Peyer's patch (tissue), 4 donors: ENCODE data around the gene TNFRSF14. TPM values are rescaled to one million over a fixed set of nuclear protein-coding genes. Genes with fewer than 3 reads are reported as not detected.

ENCODE experiments used
- DNase-seq, 3 donors: peaks; one replicate each; pipeline ENCODE4 v3.0.0-alpha.2; 2017 to 2019
- H3K27ac ChIP-seq, 4 donors: fragments of 200-600 bp; sonication (generic); one replicate each; pipeline ENCODE4 v1.5.1; 2016 to 2019
- H3K27me3 ChIP-seq, 2 donors: fragments of 200-600 bp; sonication (generic); one replicate each; pipeline ENCODE4 v1.5.1; 2019
- H3K36me3 ChIP-seq, 3 donors: fragments of 200-600 bp; sonication (generic); one replicate each; pipeline ENCODE4 v1.5.1; 2016 to 2019
- H3K4me1 ChIP-seq, 4 donors: fragments of 200-600 bp; sonication (generic); one replicate each; pipeline ENCODE4 v1.5.1; 2016 to 2019
- H3K4me3 ChIP-seq, 4 donors: fragments of 200-600 bp; sonication (generic); 1 replicate in 3 of 4; 2 replicates in 1 of 4; pipeline ENCODE4 v1.5.1; 2016 to 2019; ENCODE audit warnings: mild to moderate bottlenecking in 1 of 4
- H3K9me3 ChIP-seq, 4 donors: fragments of 200-600 bp; sonication (generic); one replicate each; pipeline ENCODE4 v1.5.1; 2016 to 2019; ENCODE audit warnings: mild to moderate bottlenecking in 1 of 4
- POLR2A ChIP-seq, 2 donors: fragments of 450-650 bp; IDR thresholded peaks; one replicate each; pipeline ENCODE4 v1.5.1; 2017; ENCODE audit warnings: antibody characterized with exemption in 2 of 2, mild to moderate bottlenecking in 2 of 2, moderate library complexity in 2 of 2
- total RNA-seq, 4 donors: library from RNA; depleted of rRNA; stranded (reverse); fragments of >200 nt; gene quantifications; one replicate each; pipeline ENCODE4 v1.1.0, GENCODE V29; 2016
- TF ChIP-seq, protein P1 (sequence below), 6 experiments: fragments of 450-650 bp in 4 of 6; fragments of 200-600 bp in 2 of 6; sonication (generic) in 1 of 6; IDR thresholded peaks; one replicate each; pipeline ENCODE4 v1.5.1; 2017 to 2019; ENCODE audit warnings: antibody characterized with exemption in 6 of 6, mild to moderate bottlenecking in 3 of 6, moderate library complexity in 1 of 6

The TNFRSF14 gene
- total RNA-seq, 4 donors from 2014 or later, result 231 to 532 (median 316) TPM

DNA sequence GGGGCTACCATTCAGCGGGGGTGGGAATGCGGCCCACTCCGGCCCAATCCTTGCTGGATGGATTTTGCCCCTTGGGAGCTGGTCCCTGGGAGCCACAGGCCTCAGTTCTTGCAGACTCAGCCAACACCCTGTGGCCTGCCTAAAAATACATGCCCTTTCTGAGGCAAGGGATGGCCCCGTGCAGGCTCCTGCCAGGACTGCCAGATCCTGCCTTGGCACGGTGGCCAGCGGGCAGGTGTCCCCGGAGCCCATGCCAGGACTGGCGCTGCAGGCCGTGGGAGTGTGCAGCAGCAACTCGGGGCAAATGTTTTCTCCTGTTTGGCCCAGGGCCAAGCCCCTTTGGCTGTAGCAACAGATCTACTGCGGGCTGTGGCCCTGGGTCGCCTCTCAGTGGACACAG lies 28.2 kb upstream of the TNFRSF14 start:
- Histone ChIP-seq H3K27ac (no peak overlapping the region), H3K36me3 (no peaks in the 10 kb centered on the region), H3K4me3 (no peak overlapping the region), H3K9me3 (no peaks in the 10 kb centered on the region), H3K4me1 (peaks cover 0 to 66% (median 37%) of the 10 kb centered on the region in 4 donors), H3K27me3 (peaks cover 0 to 17% of the 10 kb centered on the region in 2 donors)
- no peak for TF ChIP-seq POLR2A (IDR thresholded peaks at IDR 0.05)
- TF ChIP-seq, protein P1, sequence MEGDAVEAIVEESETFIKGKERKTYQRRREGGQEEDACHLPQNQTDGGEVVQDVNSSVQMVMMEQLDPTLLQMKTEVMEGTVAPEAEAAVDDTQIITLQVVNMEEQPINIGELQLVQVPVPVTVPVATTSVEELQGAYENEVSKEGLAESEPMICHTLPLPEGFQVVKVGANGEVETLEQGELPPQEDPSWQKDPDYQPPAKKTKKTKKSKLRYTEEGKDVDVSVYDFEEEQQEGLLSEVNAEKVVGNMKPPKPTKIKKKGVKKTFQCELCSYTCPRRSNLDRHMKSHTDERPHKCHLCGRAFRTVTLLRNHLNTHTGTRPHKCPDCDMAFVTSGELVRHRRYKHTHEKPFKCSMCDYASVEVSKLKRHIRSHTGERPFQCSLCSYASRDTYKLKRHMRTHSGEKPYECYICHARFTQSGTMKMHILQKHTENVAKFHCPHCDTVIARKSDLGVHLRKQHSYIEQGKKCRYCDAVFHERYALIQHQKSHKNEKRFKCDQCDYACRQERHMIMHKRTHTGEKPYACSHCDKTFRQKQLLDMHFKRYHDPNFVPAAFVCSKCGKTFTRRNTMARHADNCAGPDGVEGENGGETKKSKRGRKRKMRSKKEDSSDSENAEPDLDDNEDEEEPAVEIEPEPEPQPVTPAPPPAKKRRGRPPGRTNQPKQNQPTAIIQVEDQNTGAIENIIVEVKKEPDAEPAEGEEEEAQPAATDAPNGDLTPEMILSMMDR (IDR thresholded peaks at IDR 0.05), result no peak
- no peak for DNase-seq

DNA sequence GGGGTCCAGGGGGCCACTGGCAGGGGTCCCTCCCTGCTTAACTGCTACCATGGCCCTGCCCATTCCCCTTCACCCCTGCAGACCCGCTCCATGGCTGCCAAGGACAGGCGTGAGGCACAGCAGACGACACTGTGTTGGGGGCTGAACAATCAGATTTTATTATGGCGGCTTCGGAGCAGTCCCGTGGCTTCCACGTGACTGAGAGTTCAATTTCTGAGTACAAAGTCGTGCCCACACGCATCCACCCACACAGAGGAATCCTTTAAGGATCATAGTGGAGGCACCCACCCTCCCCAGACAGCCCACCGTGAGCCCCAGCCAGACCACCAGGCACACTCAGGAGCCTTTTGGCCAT lies 27.6 kb upstream of the TNFRSF14 start:
- TF ChIP-seq POLR2A (IDR thresholded peaks at IDR 0.05), result no peak
- TF ChIP-seq, protein P1 (IDR thresholded peaks at IDR 0.05), result no peak
- H3K36me3 ChIP-seq, result no peaks in the 10 kb centered on the region

DNA sequence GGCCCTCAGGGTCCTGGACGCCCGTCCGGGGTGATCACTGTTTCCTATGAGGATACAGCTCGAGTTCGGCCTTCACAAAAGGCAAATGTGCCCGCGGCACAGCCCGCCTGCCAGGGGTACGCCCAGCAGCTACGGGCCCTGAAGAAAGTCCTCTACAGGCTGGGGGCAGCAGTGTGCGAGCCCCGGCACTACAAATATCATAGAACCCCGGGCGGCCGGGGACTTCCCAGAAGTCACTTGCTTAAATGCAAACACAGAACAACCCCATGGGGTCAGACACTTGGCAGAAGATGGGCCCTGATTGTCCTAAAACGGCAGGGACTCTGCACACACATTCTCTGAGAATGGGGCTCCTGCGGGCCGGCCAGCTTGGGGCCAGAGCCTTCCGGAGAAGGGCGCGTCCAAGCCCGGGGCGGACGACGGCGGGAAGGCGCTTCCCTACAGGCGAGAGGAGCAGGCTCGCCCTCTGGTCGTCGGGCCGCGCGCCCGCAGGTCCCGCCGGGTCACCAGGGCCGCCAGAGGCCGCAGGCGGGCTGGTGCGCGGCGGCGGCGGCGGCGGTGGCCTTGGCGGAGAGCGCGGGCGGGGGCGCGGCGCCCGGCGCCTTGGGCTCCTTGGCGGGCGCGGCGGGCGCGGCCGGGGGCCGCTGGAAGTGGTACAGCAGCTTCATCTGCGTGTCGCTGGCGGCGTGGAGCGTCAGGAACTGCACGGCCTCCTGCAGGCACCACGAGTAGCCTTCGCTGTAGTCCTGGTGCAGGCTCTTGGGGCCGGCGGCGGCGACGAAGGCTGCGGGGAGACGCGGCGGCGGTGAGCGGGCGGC lies 27.0 kb upstream of the TNFRSF14 start:
- DNase-seq, result peak in 1 of 3 donors; percentile 69
- TF ChIP-seq, protein P1 (IDR thresholded peaks at IDR 0.05), result peak in 1 of 6 experiments; percentile 25
- no peak for TF ChIP-seq POLR2A (IDR thresholded peaks at IDR 0.05)
- H3K4me1 ChIP-seq, result peaks cover 0 to 58% (median 37%) of the 10 kb centered on the region in 4 donors
- H3K27ac ChIP-seq, result peak overlapping the region in 1 of 4 donors; percentile 31
- H3K27me3 ChIP-seq, result peaks cover 0 to 17% of the 10 kb centered on the region in 2 donors
- no peaks in the 10 kb centered on the region for H3K9me3 ChIP-seq
- no peaks in the 10 kb centered on the region for H3K36me3 ChIP-seq
- peak overlapping the region; percentile 18 to 54 (median 48) for H3K4me3 ChIP-seq

More for the DNA sequence above, 27.6 kb upstream of the TNFRSF14 start:
- Histone ChIP-seq H3K4me3 (no peak overlapping the region), H3K9me3 (no peaks in the 10 kb centered on the region), H3K27ac (no peak overlapping the region), H3K27me3 (peaks cover 0 to 17% of the 10 kb centered on the region in 2 donors), H3K4me1 (peaks cover 0 to 64% (median 37%) of the 10 kb centered on the region in 4 donors)
- DNase-seq, result no peak

DNA sequence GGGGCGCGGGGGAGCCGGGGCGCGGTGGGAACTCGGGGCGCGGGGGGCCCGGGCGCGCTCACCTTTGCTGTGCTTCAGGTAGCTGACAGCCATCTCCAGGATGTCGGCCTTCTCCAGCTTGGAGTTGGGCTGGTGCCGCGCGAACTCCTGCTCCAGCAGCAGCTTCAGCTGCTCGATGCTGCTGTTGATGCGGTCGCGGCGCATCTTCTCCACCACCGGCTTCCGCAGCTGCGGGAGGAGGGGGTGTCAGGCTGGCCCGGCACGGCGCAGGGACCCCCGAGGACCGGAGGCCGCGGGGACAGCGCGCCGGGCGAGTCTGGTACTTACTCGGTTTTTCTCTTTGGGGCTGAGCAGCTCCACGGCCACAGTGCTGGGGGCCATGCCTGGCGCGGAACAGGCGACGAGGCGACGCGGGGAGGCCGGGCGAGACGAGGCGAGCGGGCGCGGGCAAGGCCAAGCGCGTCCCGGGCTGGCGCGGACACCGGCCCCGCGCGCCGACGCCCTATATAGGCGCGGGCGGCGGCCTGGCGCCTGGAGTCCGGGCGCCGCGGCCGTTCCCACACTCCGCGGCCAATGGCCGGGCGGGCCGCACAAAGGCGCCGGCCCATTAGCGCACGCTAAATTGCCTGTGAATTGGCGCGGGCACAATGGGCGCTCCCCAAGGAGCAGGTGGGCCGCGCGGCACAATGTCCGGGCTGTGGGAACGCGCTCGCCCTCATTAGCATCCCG lies 26.2 kb upstream of the TNFRSF14 start, which contains the start of gene HES5:
TSS of gene HES5 (minus strand) at position 480 of the 729 bp plus-strand sequence. CDS start at position 381, 99 bp downstream.
- TF ChIP-seq POLR2A (IDR thresholded peaks at IDR 0.05), result peak in 1 of 2 donors; percentile 15
- TF ChIP-seq, protein P1 (IDR thresholded peaks at IDR 0.05), result no peak
- DNase-seq, result peak in 1 of 3 donors; percentile 73
- Histone ChIP-seq H3K9me3 (no peaks in the 10 kb centered on the region), H3K36me3 (no peaks in the 10 kb centered on the region), H3K4me3 (peak within 1 kb of the TSS; percentile 18 to 54 (median 48)), H3K27me3 (peaks cover 0 to 17% of the 10 kb centered on the region in 2 donors), H3K27ac (peak within 1 kb of the TSS in 1 of 4 donors; percentile 31), H3K4me1 (peaks cover 0 to 56% (median 29%) of the 10 kb centered on the region in 4 donors)

DNA sequence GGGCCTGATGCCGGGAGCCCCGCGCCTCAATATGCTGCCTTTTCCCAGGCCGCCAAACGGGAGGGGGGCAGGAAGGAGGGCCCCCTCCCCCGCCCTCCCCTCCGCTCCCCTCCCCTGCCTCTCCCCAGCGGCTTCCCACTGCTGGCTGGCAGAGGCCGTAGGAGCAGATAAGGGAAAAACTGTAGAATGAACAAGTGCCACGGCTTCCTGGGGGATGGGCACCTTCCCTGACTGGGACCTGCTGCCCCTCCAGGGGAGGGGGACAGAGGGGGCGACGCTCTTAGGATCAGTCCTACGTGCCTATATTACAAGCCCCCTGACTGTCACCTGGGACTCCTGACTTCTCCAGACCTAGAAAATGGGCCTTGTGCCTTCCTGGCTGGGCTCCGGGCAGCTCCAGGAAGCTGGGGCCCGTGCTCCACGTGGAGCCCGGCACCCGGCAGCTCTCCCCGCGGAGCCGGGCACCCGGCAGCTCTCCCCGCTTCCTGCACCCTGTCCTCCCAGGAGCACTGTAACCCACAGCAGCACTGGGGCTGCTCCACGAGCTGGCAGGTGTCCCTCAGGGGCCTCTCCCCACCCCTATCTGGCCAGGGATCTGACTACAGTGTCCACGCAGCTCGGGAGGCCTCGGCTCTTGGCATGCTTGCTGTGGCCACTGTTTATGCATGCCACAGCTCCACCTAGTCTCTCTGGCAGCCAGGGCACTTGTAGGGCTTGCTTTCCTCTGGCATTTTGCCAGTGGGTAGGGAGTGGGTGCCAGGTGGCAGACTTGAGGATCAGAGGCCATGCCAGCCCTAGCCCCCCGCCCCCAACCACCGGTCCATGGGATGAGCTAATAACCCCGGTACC lies 25.4 kb upstream of the TNFRSF14 start:
- Histone ChIP-seq H3K27ac (no peak overlapping the region), H3K36me3 (no peaks in the 10 kb centered on the region), H3K27me3 (peaks cover 0 to 17% of the 10 kb centered on the region in 2 donors), H3K4me1 (peaks cover 0 to 54% (median 22%) of the 10 kb centered on the region in 4 donors), H3K4me3 (peak overlapping the region; percentile 7 to 54 (median 48)), H3K9me3 (no peaks in the 10 kb centered on the region)
- TF ChIP-seq POLR2A (IDR thresholded peaks at IDR 0.05), result no peak
- TF ChIP-seq, protein P1 (IDR thresholded peaks at IDR 0.05), result no peak
- no peak for DNase-seq
